A673 (cell line): ENCODE data around the gene IDI2. TPM values are rescaled to one million over a fixed set of nuclear protein-coding genes. Genes with fewer than 3 reads are reported as not detected.

Experiments used
- BruUV-seq: library from RNA; stranded (reverse); fragments of 400-500 nt; replicated peaks from 2 replicates; lab custom pipeline; 2021; lab: Mats Ljungman, UMichigan
- CTCF ChIA-PET: fragments of 300-600 bp; sonication (Branson Sonifier 250); formaldehyde crosslinking; loops from one replicate; lab custom pipeline; 2022; ENCODE audit warnings: antibody characterized with exemption; lab: Charles Lee
- POLR2A ChIA-PET: fragments of 300-600 bp; sonication (Branson Sonifier 250); formaldehyde crosslinking; loops from one replicate; lab custom pipeline; 2022; ENCODE audit warnings: antibody characterized with exemption; ENCODE audit not compliant: low non-redundant PET; lab: Charles Lee
- DNase-seq: peaks from one replicate; pipeline ENCODE4 v3.0.0-alpha.2; 2015; ENCODE audit warnings: low spot score
- H3K27ac ChIP-seq: fragments of 200-600 bp; sonication (generic); 2 replicates; pipeline ENCODE4 v1.5.1; 2016; ENCODE audit warnings: mixed run types, low read depth, mild to moderate bottlenecking, mixed read lengths, antibody characterized with exemption, low read length; ENCODE audit not compliant: poor library complexity, severe bottlenecking
- H3K27me3 ChIP-seq: fragments of 200-600 bp; sonication (generic); replicated peaks from 2 replicates; pipeline ENCODE4 v1.6.1; 2017; ENCODE audit warnings: mixed run types, low read depth, mild to moderate bottlenecking, mixed read lengths, antibody characterized with exemption, low read length; ENCODE audit not compliant: insufficient read depth, poor library complexity
- H3K36me3 ChIP-seq: fragments of 200-600 bp; sonication (generic); 2 replicates; pipeline ENCODE4 v1.6.1; 2016; ENCODE audit warnings: mixed run types, mild to moderate bottlenecking, mixed read lengths, antibody characterized with exemption, low read length; ENCODE audit not compliant: insufficient read depth, poor library complexity, severe bottlenecking
- H3K4me1 ChIP-seq: fragments of 200-600 bp; sonication (generic); 2 replicates; pipeline ENCODE4 v1.6.1; 2017; ENCODE audit warnings: mixed run types, mild to moderate bottlenecking, mixed read lengths, antibody characterized with exemption, low read length; ENCODE audit not compliant: insufficient read depth, poor library complexity, severe bottlenecking
- H3K4me3 ChIP-seq: fragments of 200-600 bp; sonication (generic); 2 replicates; pipeline ENCODE4 v1.5.1; 2016; ENCODE audit warnings: low read depth, mixed run types, mild to moderate bottlenecking, mixed read lengths, low read length; ENCODE audit not compliant: poor library complexity, severe bottlenecking
- H3K9me3 ChIP-seq: fragments of 200-600 bp; sonication (generic); 2 replicates; pipeline ENCODE4 v1.6.1; 2016; ENCODE audit warnings: mixed run types, low read depth, mild to moderate bottlenecking, mixed read lengths, antibody characterized with exemption, low read length; ENCODE audit not compliant: poor library complexity, severe bottlenecking
- CTCF ChIP-seq: fragments of 300-800, 200-600 bp; sonication (generic); conservative IDR thresholded peaks from 2 replicates; pipeline ENCODE4 v1.5.1; 2017; ENCODE audit warnings: low read depth, mild to moderate bottlenecking, antibody characterized with exemption, low read length, moderate library complexity, mixed read lengths
- EZH2 ChIP-seq: fragments of 200-600 bp; sonication (generic); IDR thresholded peaks from 2 replicates; pipeline ENCODE4 v1.6.1; 2017; ENCODE audit warnings: borderline replicate concordance, low read depth, mild to moderate bottlenecking, mixed read lengths, antibody characterized with exemption, low read length; ENCODE audit not compliant: poor library complexity, severe bottlenecking
- intact Hi-C: fragments of 100-400 bp; cut with micrococcal nuclease; formaldehyde crosslinking; loops from one replicate; pipeline ENCODE4 v1.10.0; 2022; ENCODE audit not compliant: unreplicated experiment
- total RNA-seq: library from RNA; stranded (reverse); gene quantifications from 2 replicates; pipeline ENCODE4 v1.2.3, GENCODE V29; 2021

Gene IDI2
- total RNA-seq, 1 experiment from 2014 or later = not detected

GRCh38 chr10:980468-981093, 45.1 kb downstream of the IDI2 start:
- no peaks in the 10 kb centered on the region for H3K27me3 ChIP-seq
- CTCF ChIA-PET = no interaction called here
- intact Hi-C loops = no loop called here
- POLR2A ChIA-PET = no interaction called here
- BruUV-seq = no TSS peak
- TF ChIP-seq CTCF (no peak), EZH2 (no peak)
- no peaks in the 10 kb centered on the region for H3K36me3 ChIP-seq
- no peak overlapping the region for H3K4me3 ChIP-seq
- no peaks in the 10 kb centered on the region for H3K4me1 ChIP-seq
- H3K9me3 ChIP-seq = peaks cover 24% of the 10 kb centered on the region
- no peak overlapping the region for H3K27ac ChIP-seq
- no peak for DNase-seq

- peaks cover 4% of the 10 kb centered on the region for H3K4me1 ChIP-seq
- ChIA-PET POLR2A (no interaction called here), CTCF (no interaction called here)
- no peak overlapping the region for H3K4me3 ChIP-seq
- no peaks in the 10 kb centered on the region for H3K27me3 ChIP-seq
- TF ChIP-seq EZH2 = no peak
- TF ChIP-seq CTCF = no peak
- DNase-seq = no peak
- no peaks in the 10 kb centered on the region for H3K36me3 ChIP-seq
- peaks cover 24% of the 10 kb centered on the region for H3K9me3 ChIP-seq
- no TSS peak for BruUV-seq
- intact Hi-C loops = no loop called here
- no peak overlapping the region for H3K27ac ChIP-seq
These were observed 46.7 kb downstream of the IDI2 start for GRCh38 chr10:978826-979421.

GRCh38 chr10:976316-976715, 49.3 kb downstream of the IDI2 start:
- peaks cover 24% of the 10 kb centered on the region for H3K9me3 ChIP-seq
- no peak overlapping the region for H3K4me3 ChIP-seq
- no peak for TF ChIP-seq CTCF
- no peak for TF ChIP-seq EZH2
- H3K4me1 ChIP-seq = peaks cover 8% of the 10 kb centered on the region
- ChIA-PET CTCF (no interaction called here), POLR2A (no interaction called here)
- H3K27ac ChIP-seq = no peak overlapping the region
- no peak for DNase-seq
- H3K36me3 ChIP-seq = no peaks in the 10 kb centered on the region
- intact Hi-C loops = no loop called here
- no TSS peak for BruUV-seq
- no peaks in the 10 kb centered on the region for H3K27me3 ChIP-seq
